Endothelial cell of umbilical vein (primary cell): ENCODE data around the gene PID1.

Experiments
- CTCF ChIP-seq, 2 donors: IDR thresholded peaks; 1 replicate in 1 of 2; 2 replicates in 1 of 2; pipeline ENCODE4 v1.5.1; 2011; ENCODE audit warnings: low read length in 2 of 2, mild to moderate bottlenecking in 2 of 2, moderate library complexity in 2 of 2, control low read depth in 1 of 2, inconsistent platforms in 1 of 2, low read depth in 1 of 2; ENCODE audit not compliant: insufficient read depth in 1 of 2; ENCODE audit errors: extremely low read depth in 1 of 2
- EZH2 ChIP-seq: IDR thresholded peaks from 2 replicates; pipeline ENCODE4 v1.6.1; 2012; ENCODE audit warnings: borderline replicate concordance, low read depth, mild to moderate bottlenecking, moderate library complexity, low read length, inconsistent platforms; ENCODE audit not compliant: severe bottlenecking
- FOS ChIP-seq: IDR thresholded peaks from 2 replicates; pipeline ENCODE4 v1.6.1; 2011; ENCODE audit warnings: mild to moderate bottlenecking, low read length, moderate library complexity, borderline replicate concordance; ENCODE audit not compliant: insufficient read depth
- GATA2 ChIP-seq: IDR thresholded peaks from 2 replicates; pipeline ENCODE4 v1.7.0; 2011; ENCODE audit warnings: low read depth, mild to moderate bottlenecking, moderate library complexity, mixed read lengths, low read length; ENCODE audit not compliant: insufficient read length, insufficient read depth
- JUN ChIP-seq: IDR thresholded peaks from 2 replicates; pipeline ENCODE4 v1.6.1; 2011; ENCODE audit warnings: borderline replicate concordance, low read depth; ENCODE audit not compliant: insufficient read length, insufficient read depth
- MYC ChIP-seq: IDR thresholded peaks from one replicate; pipeline ENCODE4 v1.6.1; 2011; ENCODE audit warnings: mild to moderate bottlenecking, low read depth, low read length
- POLR2A ChIP-seq: IDR thresholded peaks from 2 replicates; pipeline ENCODE4 v1.6.1; 2012; ENCODE audit warnings: low read depth, mild to moderate bottlenecking, control low read depth, low read length
- POLR2AphosphoS5 ChIP-seq: IDR thresholded peaks from 2 replicates; pipeline ENCODE4 v1.6.1; 2012; ENCODE audit warnings: low read depth, mild to moderate bottlenecking, control low read depth, low read length, moderate library complexity; ENCODE audit not compliant: insufficient read depth
- TF ChIP-seq, protein P1 (sequence below): IDR thresholded peaks from 2 replicates; pipeline ENCODE4 v1.6.1; 2011; ENCODE audit not compliant: insufficient read depth, insufficient read length

- TF ChIP-seq POLR2AphosphoS5 (no peak), CTCF (IDR thresholded peaks at IDR 0.05; ENCODE audit: extremely low read depth in 1 of 2, insufficient read depth in 1 of 2, low read depth in 1 of 2, low read length in 2 of 2) (no peak), MYC (no peak), POLR2A (no peak), FOS (no peak), EZH2 (no peak), JUN (no peak), GATA2 (no peak)
- TF ChIP-seq, protein P1, sequence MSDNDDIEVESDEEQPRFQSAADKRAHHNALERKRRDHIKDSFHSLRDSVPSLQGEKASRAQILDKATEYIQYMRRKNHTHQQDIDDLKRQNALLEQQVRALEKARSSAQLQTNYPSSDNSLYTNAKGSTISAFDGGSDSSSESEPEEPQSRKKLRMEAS: no peak
Observed at GRCh38 chr2:229231885-229232284, 39.2 kb downstream of the PID1 start.
